K562 (cell line): ENCODE data around the gene NR1H2. TPM values are rescaled to one million over a fixed set of nuclear protein-coding genes. Genes with fewer than 3 reads are reported as not detected.

Experiments used
- ELF1 ChIP-seq: fragments of 200-800 bp; sonication (Bioruptor generic); IDR thresholded peaks from 2 replicates; pipeline ENCODE4 v1.6.1; 2016; ENCODE audit warnings: missing genetic modification characterization, missing compliant biosample characterization
- FOXA1 ChIP-seq: fragments of 450-650 bp; IDR thresholded peaks from 2 replicates; pipeline ENCODE4 v1.6.1; 2016; ENCODE audit warnings: mild to moderate bottlenecking, borderline replicate concordance
- GABPB1 ChIP-seq: sonication (generic); formaldehyde crosslinking; IDR thresholded peaks from 2 replicates; pipeline ENCODE4 v1.8.0; 2022; ENCODE audit warnings: mild to moderate bottlenecking, missing genetic modification reagents
- HNRNPUL1 ChIP-seq: fragments of 200-400 bp; formaldehyde crosslinking; IDR thresholded peaks from 2 replicates; pipeline ENCODE4 v1.6.1; 2017; ENCODE audit warnings: low read length
- KAT8 ChIP-seq: fragments of 450-650 bp; IDR thresholded peaks from 2 replicates; pipeline ENCODE4 v1.6.1; 2016; ENCODE audit warnings: low read depth, mild to moderate bottlenecking
- LCOR ChIP-seq: sonication (generic); formaldehyde crosslinking; IDR thresholded peaks from 2 replicates; pipeline ENCODE4 v1.8.0; 2022; ENCODE audit warnings: mild to moderate bottlenecking, missing genetic modification reagents
- MAZ ChIP-seq, 2 experiments: fragments of 450-650 bp in 1 of 2; sonication (generic) in 1 of 2; formaldehyde crosslinking; IDR thresholded peaks in 1 of 2; conservative IDR thresholded peaks in 1 of 2; 2 replicates each; pipeline versions ENCODE4 v1.4.0 to v1.5.0; 2020; ENCODE audit warnings: mild to moderate bottlenecking in 1 of 2, missing genetic modification reagents in 1 of 2
- NCOA4 ChIP-seq: fragments of 450-650 bp; IDR thresholded peaks from 2 replicates; pipeline ENCODE4 v1.6.1; 2018; ENCODE audit warnings: mild to moderate bottlenecking; ENCODE audit not compliant: partially characterized antibody
- NFIC ChIP-seq: fragments of 450-650 bp; IDR thresholded peaks from 2 replicates; pipeline ENCODE4 v1.6.1; 2017; ENCODE audit warnings: mild to moderate bottlenecking, inconsistent platforms
- OTX1 ChIP-seq: fragments of 450-650 bp; formaldehyde crosslinking; IDR thresholded peaks from 2 replicates; pipeline ENCODE4 v1.4.0; 2022; ENCODE audit warnings: mild to moderate bottlenecking
- POLR2H ChIP-seq: IDR thresholded peaks from 2 replicates; pipeline ENCODE4 v1.6.1; 2016; ENCODE audit warnings: missing genetic modification characterization, low read depth, mild to moderate bottlenecking, control low read depth, missing compliant biosample characterization, moderate library complexity
- PURB ChIP-seq: sonication (generic); formaldehyde crosslinking; IDR thresholded peaks from 2 replicates; pipeline ENCODE4 v1.9.0; 2021; ENCODE audit warnings: low read depth, mild to moderate bottlenecking, missing genetic modification reagents
- RBM22 ChIP-seq: fragments of 200-400 bp; formaldehyde crosslinking; IDR thresholded peaks from 2 replicates; pipeline ENCODE4 v1.6.1; 2018; ENCODE audit warnings: low read length, low read depth; ENCODE audit not compliant: poor library complexity, severe bottlenecking
- RBM39 ChIP-seq: fragments of 200-400 bp; formaldehyde crosslinking; optimal IDR thresholded peaks from 2 replicates; pipeline ENCODE3; 2018; ENCODE audit warnings: low read depth, low read length
- RCOR1 ChIP-seq, 2 experiments: IDR thresholded peaks; 2 replicates each; pipeline ENCODE4 v1.6.1; 2012; ENCODE audit warnings: low read depth in 2 of 2, low read length in 2 of 2, borderline replicate concordance in 1 of 2, improper control_type of control experiment in 1 of 2
- RFX1 ChIP-seq: fragments of 450-650 bp; IDR thresholded peaks from 2 replicates; pipeline ENCODE4 v1.6.1; 2016; ENCODE audit warnings: mild to moderate bottlenecking, moderate library complexity
- SRSF1 ChIP-seq: fragments of 200-400 bp; formaldehyde crosslinking; IDR thresholded peaks from 2 replicates; pipeline ENCODE4 v1.6.1; 2017; ENCODE audit warnings: mild to moderate bottlenecking, low read depth, low read length, moderate library complexity
- SRSF7 ChIP-seq: fragments of 200-400 bp; formaldehyde crosslinking; optimal IDR thresholded peaks from 2 replicates; pipeline ENCODE3; 2017; ENCODE audit warnings: mild to moderate bottlenecking, low read depth, low read length
- TCFL5 ChIP-seq: fragments of 250-450 bp; sonication (Bioruptor Pico); conservative IDR thresholded peaks from 2 replicates; pipeline ENCODE4 v1.6.1; 2021; ENCODE audit warnings: mild to moderate bottlenecking, moderate library complexity, matching md5 sums
- TRIM28 ChIP-seq: fragments of 450-650 bp; IDR thresholded peaks from 2 replicates; pipeline ENCODE4 v1.6.1; 2017
- ZKSCAN3 ChIP-seq: fragments of 250-450 bp; sonication (Bioruptor Pico); IDR thresholded peaks from 2 replicates; pipeline ENCODE4 v1.4.0; 2020
- ZNF121 ChIP-seq: sonication (generic); formaldehyde crosslinking; conservative IDR thresholded peaks from 2 replicates; pipeline ENCODE4 v1.8.0; 2022; ENCODE audit warnings: missing genetic modification reagents
- ZNF586 ChIP-seq: fragments of 450-650 bp; formaldehyde crosslinking; conservative IDR thresholded peaks from 2 replicates; pipeline ENCODE4 v1.4.0; 2020; ENCODE audit warnings: mild to moderate bottlenecking, moderate library complexity
- polyA plus RNA-seq, 8 experiments: library from polyadenylated mRNA; depleted of rRNA in 4 of 8; stranded (reverse) in 5 of 8; unstranded in 3 of 8; fragments of >200 nt; fragmentation: Nextera tagmentation in 2 of 8; fragmentation: Illumina TruSeq in 1 of 8; extraction: Ambion mirVana in 2 of 8; extraction: Trizol in 1 of 8; gene quantifications; 2 replicates each; pipeline versions ENCODE4 v1.2.1 to v1.2.3, GENCODE V29; 2011 to 2014; ENCODE audit warnings: inconsistent platforms in 1 of 8, missing spikeins in 1 of 8
- total RNA-seq, 7 experiments: library from RNA; depleted of rRNA in 6 of 7; stranded (reverse); fragments of >200 nt in 6 of 7; fragmentation: Illumina TruSeq in 2 of 7; extraction: Trizol in 2 of 7; gene quantifications; 2 replicates each; pipeline versions ENCODE4 v1.2.1 to v1.2.3, GENCODE V29; 2011 to 2021; ENCODE audit warnings: low replicate concordance in 1 of 7
- TF ChIP-seq, protein P1 (sequence below): fragments of 450-650 bp; formaldehyde crosslinking; conservative IDR thresholded peaks from 2 replicates; pipeline ENCODE4 v1.4.0; 2022; ENCODE audit warnings: mild to moderate bottlenecking, missing genetic modification characterization
- TF ChIP-seq, protein P2 (sequence below): fragments of 150-350 bp; IDR thresholded peaks from 2 replicates; pipeline ENCODE4 v1.6.1; 2014; ENCODE audit warnings: low read depth, mild to moderate bottlenecking, low read length, borderline replicate concordance

The NR1H2 gene
- total and polyA plus RNA-seq, 9 of the 15 experiments (the other 6 are each of a cell fraction or from before 2014, with no cell fraction given) = 0.11 to 73.8 (median 24.0) TPM

DNA sequence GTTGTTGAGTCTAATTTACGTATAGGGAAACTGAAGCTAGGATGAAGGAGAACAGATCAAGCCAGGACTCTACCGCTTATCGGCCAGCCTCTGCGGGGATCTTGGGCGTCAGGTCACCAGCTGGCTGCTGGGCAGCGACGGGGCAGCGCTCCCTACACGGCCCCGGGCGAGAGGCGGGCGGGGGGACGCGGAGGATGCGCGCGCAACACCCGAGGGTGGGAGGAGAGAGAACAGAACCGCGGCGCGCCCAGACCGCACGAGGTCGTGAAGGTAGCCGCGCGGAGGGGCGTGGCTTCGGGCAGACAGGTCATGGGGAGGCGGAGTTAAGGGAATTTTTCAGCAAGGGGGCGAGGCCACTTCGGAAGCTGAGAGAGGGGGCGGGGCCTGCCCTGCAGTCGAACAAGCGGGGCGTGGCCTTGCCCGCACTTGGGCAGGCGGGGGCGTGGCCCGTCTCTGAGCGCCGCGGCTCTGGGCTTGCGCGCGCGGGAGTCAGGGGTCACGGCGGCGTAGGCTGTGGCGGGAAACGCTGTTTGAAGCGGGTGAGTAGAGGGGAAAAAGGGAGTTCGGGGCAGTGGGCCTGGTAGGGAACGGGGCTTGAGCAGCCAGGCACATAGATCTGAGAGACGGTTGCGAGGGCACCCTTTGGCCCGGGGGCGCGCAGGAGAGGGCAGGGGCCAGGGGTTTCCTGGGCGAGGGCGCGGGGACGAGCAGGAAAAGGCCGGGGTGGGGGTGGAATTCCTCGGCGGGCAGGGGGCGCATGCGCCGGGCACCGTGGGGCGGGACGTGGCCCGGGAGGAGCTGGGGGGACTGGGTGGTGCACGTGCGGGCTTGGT lies 7.8 kb downstream of the NR1H2 start, which contains the start of gene POLD1 (continued):
- no peak for TF ChIP-seq RFX1
- TF ChIP-seq SRSF7 = no peak
- peak; percentile 8; the same call in 1 of the 2 replicates for TF ChIP-seq ZNF586 (CRISPR knock-in tag)
- no peak for TF ChIP-seq ZKSCAN3 (CRISPR knock-in tag)
- TF ChIP-seq NFIC = peak; percentile 24; the same call in 1 of the 2 replicates
- no peak for TF ChIP-seq FOXA1
- TF ChIP-seq SRSF1 = no peak
- TF ChIP-seq POLR2H (tag) = peak; percentile 86
- peak; percentile 58 for TF ChIP-seq RBM22
- no peak for TF ChIP-seq RBM39
- TF ChIP-seq, protein P1, sequence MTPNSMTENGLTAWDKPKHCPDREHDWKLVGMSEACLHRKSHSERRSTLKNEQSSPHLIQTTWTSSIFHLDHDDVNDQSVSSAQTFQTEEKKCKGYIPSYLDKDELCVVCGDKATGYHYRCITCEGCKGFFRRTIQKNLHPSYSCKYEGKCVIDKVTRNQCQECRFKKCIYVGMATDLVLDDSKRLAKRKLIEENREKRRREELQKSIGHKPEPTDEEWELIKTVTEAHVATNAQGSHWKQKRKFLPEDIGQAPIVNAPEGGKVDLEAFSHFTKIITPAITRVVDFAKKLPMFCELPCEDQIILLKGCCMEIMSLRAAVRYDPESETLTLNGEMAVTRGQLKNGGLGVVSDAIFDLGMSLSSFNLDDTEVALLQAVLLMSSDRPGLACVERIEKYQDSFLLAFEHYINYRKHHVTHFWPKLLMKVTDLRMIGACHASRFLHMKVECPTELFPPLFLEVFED (CRISPR knock-in tag) = peak; percentile 97
- peak; percentile 78 for TF ChIP-seq GABPB1 (CRISPR knock-in tag)
- TF ChIP-seq LCOR (CRISPR knock-in tag) = peak; percentile 80
- no peak for TF ChIP-seq TRIM28
- TF ChIP-seq ELF1 (tag) = no peak
- no peak for TF ChIP-seq RCOR1 (IDR thresholded peaks at IDR 0.05; ENCODE audit: borderline replicate concordance in 1 of 2, low read depth in 2 of 2, low read length in 2 of 2)
- TF ChIP-seq KAT8 = no peak
- no peak for TF ChIP-seq HNRNPUL1
- TF ChIP-seq OTX1 (CRISPR knock-in tag) = peak; percentile 68
- TF ChIP-seq MAZ (CRISPR knock-in tag; conservative IDR thresholded peaks at IDR 0.05 in 1 of 2, IDR thresholded peaks at IDR 0.05 in 1 of 2) = peak; percentile 52 to 92
- no peak for TF ChIP-seq TCFL5 (CRISPR knock-in tag)
- TF ChIP-seq PURB = no peak
- TF ChIP-seq NCOA4 = no peak
- no peak for TF ChIP-seq ZNF121
- TF ChIP-seq, protein P2, sequence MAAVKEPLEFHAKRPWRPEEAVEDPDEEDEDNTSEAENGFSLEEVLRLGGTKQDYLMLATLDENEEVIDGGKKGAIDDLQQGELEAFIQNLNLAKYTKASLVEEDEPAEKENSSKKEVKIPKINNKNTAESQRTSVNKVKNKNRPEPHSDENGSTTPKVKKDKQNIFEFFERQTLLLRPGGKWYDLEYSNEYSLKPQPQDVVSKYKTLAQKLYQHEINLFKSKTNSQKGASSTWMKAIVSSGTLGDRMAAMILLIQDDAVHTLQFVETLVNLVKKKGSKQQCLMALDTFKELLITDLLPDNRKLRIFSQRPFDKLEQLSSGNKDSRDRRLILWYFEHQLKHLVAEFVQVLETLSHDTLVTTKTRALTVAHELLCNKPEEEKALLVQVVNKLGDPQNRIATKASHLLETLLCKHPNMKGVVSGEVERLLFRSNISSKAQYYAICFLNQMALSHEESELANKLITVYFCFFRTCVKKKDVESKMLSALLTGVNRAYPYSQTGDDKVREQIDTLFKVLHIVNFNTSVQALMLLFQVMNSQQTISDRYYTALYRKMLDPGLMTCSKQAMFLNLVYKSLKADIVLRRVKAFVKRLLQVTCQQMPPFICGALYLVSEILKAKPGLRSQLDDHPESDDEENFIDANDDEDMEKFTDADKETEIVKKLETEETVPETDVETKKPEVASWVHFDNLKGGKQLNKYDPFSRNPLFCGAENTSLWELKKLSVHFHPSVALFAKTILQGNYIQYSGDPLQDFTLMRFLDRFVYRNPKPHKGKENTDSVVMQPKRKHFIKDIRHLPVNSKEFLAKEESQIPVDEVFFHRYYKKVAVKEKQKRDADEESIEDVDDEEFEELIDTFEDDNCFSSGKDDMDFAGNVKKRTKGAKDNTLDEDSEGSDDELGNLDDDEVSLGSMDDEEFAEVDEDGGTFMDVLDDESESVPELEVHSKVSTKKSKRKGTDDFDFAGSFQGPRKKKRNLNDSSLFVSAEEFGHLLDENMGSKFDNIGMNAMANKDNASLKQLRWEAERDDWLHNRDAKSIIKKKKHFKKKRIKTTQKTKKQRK = no peak
